GM10248 (cell line): ENCODE measurements around the gene CD109.
"Not testable (repeated sequence)": the region's sequence is repeated elsewhere in the genome, so short reads cannot be mapped to it uniquely, and the experiment has no call there.

Experiments
- CTCF ChIA-PET: fragments of 300-600 bp; sonication (Branson Sonifier 250); formaldehyde crosslinking; extraction: SDS; loops from one replicate; lab custom pipeline; 2021; ENCODE audit warnings: antibody characterized with exemption; lab: Yijun Ruan, JAX
- POLR2A ChIA-PET: fragments of 350-650 bp; sonication (Branson Sonifier 250); formaldehyde crosslinking; extraction: SDS; loops from one replicate; lab custom pipeline; 2020; ENCODE audit warnings: antibody characterized with exemption; lab: Yijun Ruan, JAX
- DNase-seq: peaks from one replicate; pipeline ENCODE4 v3.0.0; 2012; ENCODE audit errors: extremely low spot score
- TF ChIP-seq, protein P1 (sequence below): IDR thresholded peaks from 2 replicates; pipeline ENCODE4 v1.5.1; 2012; ENCODE audit warnings: mild to moderate bottlenecking, low read depth; ENCODE audit errors: extremely low read depth, missing control alignments, control extremely low read depth

Gene CD109

DNA sequence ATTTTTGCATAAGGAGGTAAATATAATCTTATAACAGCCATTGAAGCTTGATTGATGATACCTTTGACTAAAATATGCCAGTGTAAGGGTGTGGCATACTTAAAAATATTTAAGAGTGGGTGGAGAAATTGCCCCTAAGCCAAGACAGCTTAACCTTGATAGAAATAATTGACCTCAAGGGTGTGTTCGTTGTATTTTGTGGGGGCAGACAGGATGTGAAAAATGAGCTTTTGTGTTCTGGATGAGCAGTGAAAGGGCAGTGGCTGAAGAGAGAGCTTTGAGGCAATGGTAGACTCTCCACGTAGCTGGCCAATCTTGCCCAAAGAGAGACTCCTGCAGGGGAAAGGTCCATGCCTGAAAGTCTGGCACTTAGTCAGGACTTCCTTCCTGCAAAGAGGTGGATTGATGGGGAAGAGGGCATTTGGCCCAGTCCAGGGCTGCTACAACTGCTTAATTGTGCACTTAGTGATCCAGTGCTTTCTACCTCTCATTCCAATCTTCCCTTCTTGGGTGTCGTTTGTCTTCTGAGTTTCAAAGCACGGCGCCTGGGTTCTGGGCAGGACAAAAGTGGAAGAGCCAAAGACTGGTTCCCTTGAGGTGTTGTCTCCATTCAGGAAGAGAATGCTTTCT lies 15.6 kb upstream of the CD109 start:
- TF ChIP-seq, protein P1, sequence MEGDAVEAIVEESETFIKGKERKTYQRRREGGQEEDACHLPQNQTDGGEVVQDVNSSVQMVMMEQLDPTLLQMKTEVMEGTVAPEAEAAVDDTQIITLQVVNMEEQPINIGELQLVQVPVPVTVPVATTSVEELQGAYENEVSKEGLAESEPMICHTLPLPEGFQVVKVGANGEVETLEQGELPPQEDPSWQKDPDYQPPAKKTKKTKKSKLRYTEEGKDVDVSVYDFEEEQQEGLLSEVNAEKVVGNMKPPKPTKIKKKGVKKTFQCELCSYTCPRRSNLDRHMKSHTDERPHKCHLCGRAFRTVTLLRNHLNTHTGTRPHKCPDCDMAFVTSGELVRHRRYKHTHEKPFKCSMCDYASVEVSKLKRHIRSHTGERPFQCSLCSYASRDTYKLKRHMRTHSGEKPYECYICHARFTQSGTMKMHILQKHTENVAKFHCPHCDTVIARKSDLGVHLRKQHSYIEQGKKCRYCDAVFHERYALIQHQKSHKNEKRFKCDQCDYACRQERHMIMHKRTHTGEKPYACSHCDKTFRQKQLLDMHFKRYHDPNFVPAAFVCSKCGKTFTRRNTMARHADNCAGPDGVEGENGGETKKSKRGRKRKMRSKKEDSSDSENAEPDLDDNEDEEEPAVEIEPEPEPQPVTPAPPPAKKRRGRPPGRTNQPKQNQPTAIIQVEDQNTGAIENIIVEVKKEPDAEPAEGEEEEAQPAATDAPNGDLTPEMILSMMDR: no peak
- DNase-seq: no peak
- ChIA-PET CTCF (interaction anchor here (0.8 to 11.1 kb wide), 7 partner anchors 8 to 49 kb away, joined by 3 to 154 read pairs (median 3); no protein-coding TSS in a partner anchor), POLR2A (interaction anchor here (0.6 kb wide), 1 partner anchor 165 kb away, joined by 3 read pairs; no protein-coding TSS in a partner anchor)

DNA sequence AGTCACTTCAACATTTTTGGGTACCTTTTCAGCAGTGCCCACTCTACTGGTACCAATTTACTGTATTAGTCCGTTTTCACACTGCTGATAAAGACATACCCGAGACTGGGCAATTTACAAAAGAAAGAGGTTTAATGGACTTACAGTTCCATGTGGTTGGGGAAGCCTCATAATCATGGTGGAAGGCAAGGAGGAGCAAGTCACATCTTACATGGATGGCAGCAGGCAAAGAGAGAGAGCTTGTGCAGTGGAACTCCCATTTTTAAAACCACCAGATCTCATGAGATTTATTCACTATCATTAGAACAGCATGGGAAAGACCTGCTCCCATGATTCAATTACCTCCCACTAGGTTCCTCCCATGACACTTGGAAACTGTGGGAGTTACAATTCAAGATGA lies 12.4 kb upstream of the CD109 start:
- DNase-seq, POLR2A ChIA-PET: not testable (repeated sequence)
- CTCF ChIA-PET: interaction anchor here (1.5 to 1.8 kb wide), 3 partner anchors 12 to 49 kb away, joined by 3 to 6 read pairs (median 5); no protein-coding TSS in a partner anchor

DNA sequence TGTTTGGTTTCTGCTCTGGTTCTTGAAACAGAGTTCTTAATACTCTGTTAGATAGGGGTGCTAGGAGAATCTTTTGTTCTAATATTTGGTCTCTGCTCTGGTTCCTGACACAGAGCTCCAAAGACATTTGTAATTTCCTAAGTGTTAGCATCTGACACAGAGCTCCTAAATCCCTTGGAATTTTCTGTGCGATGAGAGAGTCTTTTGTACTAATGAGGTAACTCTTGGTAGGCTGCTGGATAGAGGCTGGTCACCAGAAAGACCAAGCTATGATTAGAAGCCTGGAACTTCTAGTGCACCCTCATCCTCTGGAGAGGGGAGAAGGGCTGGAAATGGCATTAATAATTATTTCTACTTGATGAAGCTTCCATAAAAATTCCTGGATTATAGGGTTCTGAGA lies 7.7 kb upstream of the CD109 start:
- no peak for DNase-seq
- CTCF ChIA-PET: interaction anchor here (1.1 to 8.8 kb wide), 6 partner anchors 12 to 1521 kb away, joined by 3 to 74 read pairs (median 4); no protein-coding TSS in a partner anchor
- POLR2A ChIA-PET: no interaction called here
- TF ChIP-seq, protein P1: no peak

DNA sequence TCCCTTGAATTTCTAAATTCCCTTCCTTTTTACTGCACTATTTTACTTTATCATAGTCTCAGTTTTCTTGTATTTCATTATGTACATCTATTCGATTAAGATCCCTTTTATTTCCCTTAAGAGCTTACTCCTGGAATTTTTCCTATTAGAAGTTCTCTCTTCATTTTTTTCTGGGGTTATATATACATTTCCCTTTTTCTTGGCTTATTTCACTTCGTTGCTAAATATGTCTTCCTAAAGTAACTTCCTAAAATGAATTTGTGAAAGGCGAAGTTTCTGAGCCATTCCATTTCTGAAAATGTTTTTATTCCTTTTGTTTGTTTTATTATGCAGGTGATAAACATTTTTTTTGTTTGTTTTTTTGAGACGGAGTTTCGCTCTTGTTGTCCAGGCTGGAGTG lies 5.9 kb upstream of the CD109 start:
- no peak for DNase-seq
- ChIA-PET POLR2A (no interaction called here), CTCF (interaction anchor here (1.9 to 8.8 kb wide), 3 partner anchors 9 to 43 kb away, joined by 6 to 74 read pairs (median 22); no protein-coding TSS in a partner anchor)
- TF ChIP-seq, protein P1: no peak

DNA sequence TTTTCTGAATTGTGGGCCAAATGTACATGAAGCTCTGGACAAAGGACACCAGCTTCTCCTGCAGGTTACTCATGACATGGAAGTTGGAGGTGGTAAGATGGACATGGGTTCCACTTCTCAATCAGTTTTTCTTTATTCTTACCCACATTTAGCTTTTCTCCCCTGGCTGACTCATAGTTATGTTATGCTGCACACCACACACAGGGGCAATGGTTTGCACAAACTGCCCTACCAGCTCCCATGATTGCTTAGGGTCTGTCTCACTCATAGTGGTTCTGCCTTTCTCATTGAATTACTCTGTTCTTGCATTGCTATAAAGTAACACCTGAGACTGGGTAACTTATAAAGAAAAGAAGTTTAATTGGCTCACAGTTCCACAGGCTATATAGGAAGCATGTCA lies 4.5 kb upstream of the CD109 start:
- ChIA-PET CTCF (interaction anchor here (0.8 to 8.8 kb wide), 7 partner anchors 11 to 240 kb away, joined by 3 to 74 read pairs (median 6); partner anchors contain the start of gene CGAS), POLR2A (interaction anchor here (1.2 kb wide), 1 partner anchor 38 kb away, joined by 3 read pairs; the partner anchor contains the start of gene SLC17A5)
- TF ChIP-seq, protein P1: no peak
- no peak for DNase-seq

DNA sequence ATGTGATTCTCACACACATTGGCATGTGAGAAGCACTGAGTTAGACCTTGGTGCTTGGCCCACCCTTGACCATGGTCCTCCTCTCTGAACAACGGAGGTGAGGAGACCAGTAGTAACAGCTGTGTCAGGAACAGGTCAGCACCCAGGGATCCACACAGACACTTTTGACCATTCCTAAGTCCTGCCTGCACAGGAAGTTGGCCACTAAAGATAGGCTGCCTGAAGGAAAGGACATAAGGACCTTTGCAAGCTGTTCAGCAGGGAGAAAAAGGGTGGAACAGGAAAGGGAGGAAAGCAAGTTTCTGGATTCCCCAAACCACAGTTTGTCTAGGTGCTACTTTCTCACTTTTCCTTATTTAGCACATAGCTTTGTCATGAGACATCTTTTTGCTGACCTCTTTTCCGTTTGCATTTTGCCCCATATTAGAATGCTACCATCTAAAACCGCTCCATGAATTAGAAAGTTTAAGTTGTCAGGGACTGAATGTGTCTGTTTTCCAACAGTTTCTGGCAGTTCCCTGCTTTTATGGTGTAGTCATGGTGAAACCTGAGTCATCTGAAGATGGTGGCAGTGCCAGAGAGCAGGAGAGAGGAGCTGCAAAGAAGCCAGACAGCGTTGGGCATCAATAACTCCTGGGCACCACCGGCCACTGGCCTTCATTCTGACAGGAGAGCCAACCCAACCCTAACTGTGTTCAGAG lies 1.1 kb upstream of the CD109 start:
- ChIA-PET POLR2A (no interaction called here), CTCF (interaction anchor here (0.8 kb wide), 1 partner anchor 16 kb away, joined by 3 read pairs; no protein-coding TSS in a partner anchor)
- TF ChIP-seq, protein P1: no peak
- no peak for DNase-seq
